HG03571 (cell line): Measurements from ENCODE around the gene SLC1A4.

ENCODE experiments used
- ATAC-seq: cut with Tn5 transposase; IDR thresholded peaks from one replicate; pipeline ENCODE4 v1.9.1; 2021; ENCODE audit not compliant: unreplicated experiment

SLC1A4 gene

DNA sequence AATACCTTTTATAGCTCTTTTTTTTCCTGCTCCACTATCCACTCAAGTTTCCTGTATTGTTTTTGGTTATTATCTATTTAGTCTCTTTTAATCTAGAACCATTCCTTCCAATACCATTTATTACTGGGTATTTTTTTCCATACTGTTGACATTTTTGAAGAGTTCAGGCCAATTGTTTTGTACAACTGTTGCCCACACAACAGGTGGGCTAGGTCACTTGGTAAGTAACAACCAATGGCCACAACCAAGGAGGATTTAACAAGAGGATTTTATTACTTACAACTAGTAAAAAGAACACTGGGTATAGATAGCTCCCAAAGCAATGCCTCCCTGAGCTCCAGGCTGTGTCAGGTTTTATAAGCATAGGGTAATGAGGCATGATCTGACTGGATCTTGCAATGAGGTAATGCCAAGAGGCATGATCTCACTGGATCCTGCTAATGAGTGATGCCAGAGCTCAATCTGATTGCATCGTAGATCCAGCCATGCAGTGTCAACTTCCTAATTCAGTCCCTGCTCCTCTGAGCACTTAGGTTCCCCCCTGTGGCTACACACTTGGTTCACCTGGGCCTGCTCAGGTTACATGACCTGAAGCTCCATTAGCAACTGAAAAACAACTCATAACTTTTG, 59.9 kb downstream of the SLC1A4 start:
- no peak for ATAC-seq

DNA sequence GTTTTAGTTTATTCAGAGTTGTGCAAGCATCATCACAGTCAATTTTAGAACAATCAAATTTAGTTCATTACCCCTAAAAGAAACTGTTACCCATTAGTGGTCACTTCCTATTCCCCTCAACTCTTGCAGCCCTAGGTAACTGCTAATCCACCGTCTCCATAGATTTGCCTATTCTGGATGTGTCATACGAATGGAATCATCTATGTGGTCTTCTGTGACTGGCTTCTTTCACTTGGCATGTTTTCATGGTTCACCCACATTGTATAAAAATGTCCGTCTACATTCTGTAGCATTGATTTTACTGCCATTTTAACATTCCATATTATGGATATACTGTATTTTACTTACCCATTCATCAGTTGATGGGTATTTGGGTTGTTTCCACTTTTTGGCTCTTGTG, 61.7 kb downstream of the SLC1A4 start:
- no peak for ATAC-seq

DNA sequence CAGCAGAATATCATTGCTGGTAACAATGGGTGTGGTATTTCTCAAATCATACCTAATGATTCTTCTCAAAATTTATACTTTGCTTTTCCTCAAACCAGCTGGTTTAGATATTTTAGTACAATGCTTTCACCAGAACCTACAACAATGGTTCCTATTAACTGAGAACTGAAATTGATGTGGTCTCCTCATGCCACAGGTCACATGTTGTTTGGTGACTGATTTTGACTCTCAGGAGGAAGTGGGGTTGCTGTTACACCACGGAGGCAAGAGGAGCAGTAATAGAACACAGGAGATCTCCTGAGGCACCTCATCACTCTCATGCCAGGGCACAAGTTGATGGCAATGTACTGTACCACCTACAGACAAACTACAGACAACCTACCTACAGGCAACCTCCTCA, 64.0 kb downstream of the SLC1A4 start:
- ATAC-seq = peak; percentile 54

DNA sequence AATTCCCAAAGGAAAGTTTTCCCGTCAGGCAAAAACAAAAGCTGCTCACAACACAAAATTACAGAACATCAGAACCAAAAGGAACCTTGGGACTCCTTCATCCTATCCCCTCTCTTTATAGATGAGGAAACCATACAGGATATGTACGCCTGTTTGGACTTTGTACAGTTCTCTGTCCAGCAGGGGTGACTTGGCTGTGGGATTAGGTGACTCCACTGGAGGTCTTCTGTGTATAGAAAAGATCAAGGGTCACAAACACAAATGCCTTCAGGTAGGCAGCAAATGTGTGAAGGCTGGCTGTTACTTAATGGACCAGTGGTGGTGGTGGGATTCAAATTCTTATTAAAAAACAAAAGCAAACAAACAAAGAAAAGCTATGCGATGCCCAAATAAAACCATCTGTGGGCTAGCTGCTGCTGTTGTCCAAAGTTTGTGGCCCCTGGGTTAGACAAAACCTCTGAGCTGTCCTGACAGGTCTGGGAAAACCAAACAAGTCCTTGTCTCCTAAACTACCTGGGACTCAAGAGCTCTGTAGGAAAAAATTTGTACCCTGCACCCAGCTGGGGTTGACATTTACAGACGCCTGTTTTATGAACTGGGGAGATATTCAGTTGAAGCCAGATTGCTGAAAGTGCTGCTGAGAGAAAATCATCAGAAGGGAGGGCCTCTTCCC, 65.7 kb downstream of the SLC1A4 start:
- ATAC-seq = no peak

DNA sequence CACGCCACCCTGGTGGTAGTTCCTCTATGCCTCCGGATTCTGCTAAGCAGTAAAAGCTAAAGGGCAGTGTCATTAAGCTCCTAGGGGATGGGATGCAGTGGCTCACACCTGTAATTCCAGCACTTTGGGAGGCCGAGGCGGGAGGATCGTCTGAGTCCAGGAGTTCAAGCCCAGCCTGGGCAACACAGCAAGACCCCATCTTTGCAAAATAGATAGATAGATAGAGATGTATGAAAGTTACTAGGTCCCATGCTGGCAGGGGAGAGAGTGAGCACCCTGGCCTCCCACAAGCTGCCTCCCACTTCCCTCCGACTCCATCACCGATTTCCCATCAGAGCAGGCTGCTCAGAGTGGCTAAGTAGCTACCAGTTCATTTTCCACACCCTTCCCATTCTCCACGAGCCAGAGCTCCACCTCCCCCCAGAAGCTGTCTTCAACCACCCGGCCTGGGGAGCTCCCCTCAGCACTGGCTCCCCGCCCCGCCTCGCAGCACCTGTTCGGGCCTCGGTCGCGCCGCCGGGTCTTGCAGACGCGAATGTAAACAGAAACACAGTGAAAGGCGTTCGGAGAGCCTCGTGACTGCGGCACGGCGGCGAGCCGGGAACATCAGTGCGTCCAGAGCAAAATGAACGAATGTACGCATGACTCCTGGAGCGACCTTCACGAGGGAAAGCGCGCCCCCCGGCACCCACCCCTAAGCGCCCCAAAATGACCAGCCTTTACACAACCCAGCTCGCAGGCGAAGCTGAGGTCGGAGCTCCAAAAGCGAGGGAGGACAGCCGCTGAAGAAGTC, 66.4 kb downstream of the SLC1A4 start:
- ATAC-seq = peak; percentile 10

DNA sequence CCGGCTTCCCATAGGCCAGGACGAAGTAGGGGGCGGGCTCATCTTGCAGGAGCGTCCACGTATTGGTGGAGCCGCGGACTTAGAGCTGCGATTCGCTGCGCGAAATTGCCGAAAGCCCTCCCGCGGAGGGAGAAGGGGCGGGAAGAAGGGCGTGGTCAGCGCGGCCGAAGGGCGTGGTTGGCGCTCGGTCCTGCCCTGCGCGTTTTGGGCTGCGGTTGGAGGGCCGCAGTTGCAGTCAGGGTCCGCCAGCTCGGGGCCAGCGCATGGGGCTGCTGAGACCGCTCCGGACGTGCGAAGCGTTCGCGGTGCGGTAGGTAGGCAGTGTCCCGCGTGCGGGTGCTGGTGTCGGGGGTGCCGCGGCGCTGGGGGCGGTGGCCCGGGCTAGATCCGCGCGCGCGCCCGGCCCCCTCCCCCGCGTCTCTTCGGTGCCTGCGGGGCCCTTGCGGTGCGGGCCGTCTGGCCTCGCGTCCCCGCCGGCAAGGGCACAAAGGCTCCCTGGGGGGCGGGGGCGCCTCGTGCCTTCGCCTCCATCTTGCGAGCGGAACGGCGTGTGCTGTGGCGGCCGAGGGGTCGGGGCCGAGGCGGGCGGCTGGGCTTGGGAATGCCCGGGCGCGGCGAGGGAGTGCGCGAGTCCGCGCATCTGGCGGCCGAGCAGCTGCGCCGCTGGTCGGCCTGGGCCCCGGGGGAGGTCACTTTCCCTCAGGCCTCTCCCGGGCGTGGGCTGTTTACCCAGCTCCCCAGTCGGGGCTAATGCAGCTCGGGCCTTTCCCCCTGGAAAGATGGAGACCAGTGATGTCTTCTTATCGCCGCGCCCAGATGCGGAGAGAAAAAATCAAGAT, 67.2 kb downstream of the SLC1A4 start, which contains the start of gene CEP68:
CEP68 (plus strand) TSS at position 202 of the 839 bp plus-strand sequence. CDS start 13,029 bp downstream, outside the sequence.
- ATAC-seq = peak; percentile 74

DNA sequence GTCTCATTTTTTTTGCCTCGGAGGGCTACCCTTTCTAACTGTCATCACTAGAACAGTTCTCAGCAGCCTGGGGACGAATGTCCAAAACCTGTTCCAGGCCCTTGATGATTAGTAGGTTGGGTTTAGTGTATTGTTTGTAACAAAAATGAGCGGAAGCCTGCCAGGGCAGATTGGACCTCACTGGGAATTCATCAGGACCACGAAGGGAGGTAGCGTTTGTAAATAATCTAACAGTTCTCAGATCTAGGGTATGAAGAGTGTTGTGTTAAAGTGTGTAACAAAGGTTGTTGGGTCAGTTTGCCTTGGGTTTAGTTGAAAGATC, 67.8 kb downstream of the SLC1A4 start:
- no peak for ATAC-seq

DNA sequence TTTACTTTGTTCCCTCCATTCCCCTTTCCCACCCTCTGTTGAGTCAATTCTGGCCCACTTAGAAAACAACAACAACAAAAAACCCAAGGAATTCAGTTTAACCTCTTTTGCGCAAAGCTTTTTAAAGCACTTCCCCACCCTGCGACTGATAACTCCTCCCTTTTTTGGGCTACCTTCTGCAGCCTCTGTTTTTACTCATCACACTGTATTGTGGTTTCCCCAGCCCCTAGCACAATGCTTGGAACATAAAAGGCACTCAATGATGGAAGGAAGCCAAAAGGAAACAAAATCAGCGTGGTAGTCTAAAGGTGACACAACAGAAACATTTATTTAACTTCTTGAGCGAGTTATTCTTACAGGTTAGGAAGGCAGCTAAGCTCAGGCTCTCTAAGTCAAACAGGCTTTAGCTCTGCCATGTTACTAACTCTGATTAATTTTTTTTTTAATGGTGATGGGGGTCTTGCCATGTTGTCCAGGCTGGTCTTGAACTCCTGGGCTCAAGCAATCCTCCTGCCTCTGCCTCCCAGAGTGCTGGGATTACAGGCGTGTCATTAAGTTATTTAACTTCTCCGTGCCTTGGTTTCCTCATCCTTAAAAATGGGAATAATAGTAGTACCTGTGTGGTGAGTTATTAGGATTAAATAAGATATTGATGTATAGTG, 68.3 kb downstream of the SLC1A4 start:
- ATAC-seq = no peak

DNA sequence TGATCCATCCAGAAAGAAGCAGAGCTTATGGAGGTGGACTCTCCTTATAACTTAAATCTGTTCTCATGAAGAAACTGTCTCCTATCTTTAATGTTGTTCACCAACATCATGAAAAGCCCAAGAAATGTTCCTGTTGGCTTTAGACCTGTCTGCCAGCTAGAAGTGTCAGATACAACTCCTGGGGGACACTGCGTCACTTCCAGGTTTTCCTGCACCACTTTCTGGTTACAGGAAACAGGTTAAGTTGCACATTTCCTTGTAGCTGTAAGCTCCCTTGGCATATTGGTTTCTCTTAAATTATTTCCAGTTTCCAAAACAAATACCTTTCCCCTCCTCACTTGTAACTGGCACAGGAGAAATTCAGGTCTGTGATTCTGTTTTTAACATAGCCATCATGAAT, 69.9 kb downstream of the SLC1A4 start:
- no peak for ATAC-seq

DNA sequence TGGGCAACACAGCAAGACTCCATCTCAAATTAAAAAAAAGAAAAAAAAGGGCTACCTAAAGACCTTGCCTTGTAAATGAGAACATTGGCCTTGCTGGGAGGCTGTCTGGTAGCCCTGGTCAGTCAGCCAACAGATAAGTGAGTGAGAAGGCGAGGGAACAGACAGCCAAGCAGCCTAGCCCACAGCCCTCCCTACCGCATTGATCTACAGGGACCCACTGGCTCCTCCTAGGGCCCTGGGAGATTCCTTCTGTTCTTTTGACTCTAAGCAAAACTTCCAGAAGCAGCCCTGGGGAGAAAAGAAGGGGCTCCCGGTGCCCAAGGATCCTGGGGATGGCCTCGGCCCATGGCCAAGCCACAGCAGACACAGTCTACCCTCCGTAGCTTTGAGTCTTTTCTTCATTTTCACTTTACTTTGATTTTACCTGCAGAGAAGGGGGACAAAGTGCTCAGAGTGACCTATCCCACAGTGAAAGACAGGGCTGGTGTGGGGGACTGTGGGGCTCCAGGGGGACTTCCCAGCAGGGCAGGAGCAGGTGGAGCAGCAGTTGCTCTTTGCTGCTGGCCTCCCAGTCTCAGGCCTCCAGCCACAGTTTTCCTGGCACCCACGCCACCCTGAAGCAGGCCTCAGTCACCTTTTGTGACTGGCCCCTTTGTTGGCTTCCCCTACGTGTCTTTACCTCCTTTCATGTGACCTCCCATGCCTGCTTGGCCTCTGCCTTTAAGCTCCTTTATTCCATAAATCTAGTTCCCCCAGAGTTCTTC, 72.1 kb downstream of the SLC1A4 start:
- ATAC-seq = no peak

DNA sequence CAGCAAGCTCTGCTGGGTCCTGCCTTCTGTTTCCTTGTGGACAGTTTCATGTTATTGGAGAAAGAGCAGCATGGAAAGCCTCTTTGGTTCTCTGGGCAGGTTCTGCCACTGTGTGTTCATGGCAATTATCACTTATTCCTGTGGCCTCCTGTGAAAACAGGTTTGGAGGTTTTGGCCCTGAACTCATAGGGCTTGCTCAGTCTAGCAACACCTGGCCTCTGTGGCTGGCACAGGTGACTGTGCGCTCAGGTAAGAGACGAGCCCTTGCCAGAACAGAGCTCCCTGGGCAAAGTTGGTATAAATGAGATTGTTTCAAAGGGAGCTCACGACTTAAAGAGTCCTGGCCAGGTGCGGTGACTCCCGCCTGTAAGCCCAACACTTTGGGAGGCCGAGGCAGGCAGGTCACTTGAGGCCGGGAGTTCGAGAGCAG, 72.7 kb downstream of the SLC1A4 start:
- no peak for ATAC-seq

DNA sequence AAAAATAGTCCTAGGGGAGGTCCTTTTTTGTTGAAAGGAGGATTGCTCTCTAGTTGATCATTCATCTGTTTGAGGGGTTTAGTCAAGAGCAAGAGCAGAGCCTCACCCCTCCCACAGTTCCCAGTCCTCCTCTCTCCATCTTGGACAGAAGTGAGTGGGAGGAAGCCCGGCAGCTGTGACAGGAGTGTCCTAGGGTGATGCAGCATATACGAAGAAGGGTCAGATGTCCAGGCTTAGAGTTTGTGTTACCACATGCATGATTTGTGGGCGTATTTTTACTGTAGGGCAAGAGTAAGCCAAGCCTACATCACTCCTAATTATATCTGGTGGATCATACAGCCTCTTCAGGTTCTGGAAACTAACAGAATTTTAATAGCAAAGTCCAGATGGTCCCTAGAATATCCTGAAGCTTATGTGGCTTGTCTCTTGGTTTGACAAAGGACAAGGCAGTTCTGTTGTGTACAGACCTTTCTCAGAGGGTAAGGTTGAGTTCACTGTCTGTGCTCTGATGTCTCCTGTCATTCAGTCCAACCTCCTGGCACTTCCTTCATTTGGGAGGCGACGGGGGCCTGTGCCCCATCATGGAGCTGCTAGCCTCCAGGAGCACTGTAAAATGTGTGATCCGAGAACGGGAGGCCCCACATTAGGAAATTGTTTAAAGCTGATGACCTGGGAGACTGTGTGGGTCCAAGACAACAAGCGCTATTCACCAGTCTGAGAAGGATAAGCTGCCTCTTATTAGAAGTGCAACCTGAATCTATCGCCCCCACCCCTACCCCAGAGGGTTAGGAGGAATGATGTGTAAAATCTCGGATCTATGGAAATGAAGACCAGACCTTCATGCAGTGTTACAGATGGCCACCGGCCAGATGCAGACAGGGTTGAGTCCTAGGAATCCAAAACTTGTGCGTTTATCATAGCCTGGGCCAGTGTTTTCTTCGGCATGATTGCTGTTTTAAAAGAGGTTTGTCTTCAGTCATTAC, 73.9 kb downstream of the SLC1A4 start:
- ATAC-seq = no peak

DNA sequence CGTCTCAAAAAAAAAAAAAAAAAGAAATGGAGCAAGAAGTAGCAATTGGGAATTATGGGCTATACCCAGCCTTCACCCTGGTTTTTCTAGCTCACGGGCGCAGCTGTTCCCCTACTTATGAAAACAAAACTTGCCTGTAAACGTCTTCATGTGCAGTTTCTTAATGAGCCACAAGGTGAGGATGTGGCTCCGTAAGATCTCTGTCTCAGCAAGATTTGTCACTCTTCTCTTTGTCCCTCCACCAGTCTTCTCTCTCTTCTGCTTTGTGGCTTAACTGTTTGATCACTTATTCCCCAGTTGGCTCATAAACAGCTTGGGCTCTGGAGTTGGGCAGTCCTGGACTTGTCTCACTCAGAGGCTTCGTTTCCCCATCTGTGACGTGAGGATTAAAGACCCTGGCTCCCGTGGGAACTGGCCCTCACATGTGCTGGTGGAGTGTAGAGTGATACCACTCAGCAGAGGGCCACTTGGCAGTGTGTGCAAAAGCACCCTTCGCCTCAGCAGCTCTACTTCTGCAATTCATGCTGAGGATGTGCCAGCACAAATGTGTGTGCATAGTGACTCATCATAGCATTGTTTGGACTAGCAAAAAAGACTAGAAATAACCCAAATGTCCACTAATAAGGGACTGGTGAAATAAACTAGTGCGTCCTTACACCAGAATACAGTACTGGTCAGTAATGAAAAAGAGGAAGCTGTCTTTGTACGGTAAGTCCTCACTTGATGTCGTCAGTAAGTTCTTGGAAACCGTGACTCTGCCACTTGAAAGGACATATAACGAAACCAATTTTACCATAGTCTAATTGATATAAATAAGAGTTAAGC, 75.7 kb downstream of the SLC1A4 start:
- ATAC-seq = peak; percentile 76

DNA sequence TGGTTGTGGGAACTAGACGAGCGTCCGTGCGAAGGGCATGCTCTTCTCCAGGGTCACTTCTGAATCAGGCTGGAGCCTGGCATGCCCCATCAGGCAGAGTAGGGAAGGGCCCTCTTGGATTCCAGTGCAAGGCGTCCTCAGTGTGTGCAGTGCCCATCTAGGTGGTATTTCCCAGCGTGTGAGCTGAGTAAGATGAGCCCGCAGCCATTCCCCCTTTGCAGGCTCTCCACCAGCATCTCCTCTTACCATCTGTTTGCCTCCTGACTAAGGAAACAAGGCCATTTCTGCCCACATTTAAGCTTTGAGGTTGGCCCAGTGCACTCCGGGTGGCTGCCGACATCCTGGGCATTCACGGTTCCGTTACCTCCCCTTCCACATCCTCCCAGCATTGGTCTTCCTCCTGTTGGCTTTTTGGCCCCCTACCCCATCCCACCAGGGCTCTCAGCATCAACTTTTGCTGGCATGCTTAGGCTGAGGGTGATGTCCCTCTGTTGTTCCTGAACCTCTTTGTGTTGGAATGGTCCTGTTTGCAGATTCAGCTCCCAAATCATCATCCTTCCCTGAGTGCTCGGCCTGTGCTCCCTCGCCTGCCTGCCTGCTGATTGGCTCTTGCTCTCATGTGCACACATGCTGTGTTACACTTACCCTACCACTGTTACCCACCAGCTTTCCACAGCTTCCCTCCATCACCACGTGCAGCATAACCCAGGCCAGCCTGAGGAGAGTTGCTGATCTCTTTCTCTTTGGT, 78.8 kb downstream of the SLC1A4 start:
- ATAC-seq = no peak

DNA sequence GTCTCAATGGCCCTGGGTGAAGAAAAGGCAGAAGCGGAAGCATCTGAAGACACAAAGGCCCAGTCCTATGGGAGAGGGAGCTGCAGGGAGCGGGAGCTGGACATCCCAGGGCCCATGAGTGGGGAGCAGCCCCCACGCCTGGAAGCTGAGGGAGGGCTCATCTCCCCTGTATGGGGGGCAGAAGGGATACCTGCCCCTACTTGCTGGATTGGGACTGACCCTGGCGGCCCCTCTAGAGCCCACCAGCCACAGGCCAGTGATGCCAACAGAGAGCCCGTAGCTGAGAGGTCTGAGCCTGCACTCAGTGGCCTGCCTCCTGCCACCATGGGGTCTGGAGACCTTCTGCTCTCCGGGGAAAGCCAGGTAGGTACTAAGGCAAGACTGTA, 80.2 kb downstream of the SLC1A4 start:
- ATAC-seq = no peak

DNA sequence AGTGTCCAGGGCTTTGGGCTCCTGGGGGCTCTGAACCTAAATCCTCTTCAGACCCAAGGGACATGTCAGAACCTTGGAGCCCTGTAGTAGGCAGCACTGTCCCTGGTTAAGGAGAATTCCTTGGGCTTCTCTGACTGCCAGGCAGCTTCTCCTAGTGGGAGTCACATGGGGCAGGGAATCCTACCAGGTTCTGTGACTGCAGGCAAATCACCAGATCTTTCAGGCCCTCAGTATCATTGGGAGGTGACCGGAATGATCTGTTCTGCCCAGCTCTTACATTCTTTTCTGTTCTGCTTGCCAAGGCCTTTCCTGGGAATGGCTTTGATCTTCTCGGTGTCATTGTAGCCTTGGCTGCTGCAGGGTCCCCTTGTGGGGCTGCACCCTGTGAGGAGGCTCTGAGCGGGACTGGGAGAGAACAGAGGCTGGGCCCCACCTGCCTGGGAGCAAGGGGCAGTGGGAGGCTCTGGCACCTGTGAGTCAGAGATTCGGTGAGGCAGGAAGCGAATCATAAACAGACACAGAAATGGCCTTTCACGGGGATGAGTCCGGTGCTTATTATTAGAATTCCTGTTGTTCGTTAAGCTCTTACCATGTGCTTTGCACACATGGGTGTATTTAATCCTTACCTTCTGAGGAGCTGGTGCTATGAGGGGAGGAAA, 81.1 kb downstream of the SLC1A4 start:
- no peak for ATAC-seq

DNA sequence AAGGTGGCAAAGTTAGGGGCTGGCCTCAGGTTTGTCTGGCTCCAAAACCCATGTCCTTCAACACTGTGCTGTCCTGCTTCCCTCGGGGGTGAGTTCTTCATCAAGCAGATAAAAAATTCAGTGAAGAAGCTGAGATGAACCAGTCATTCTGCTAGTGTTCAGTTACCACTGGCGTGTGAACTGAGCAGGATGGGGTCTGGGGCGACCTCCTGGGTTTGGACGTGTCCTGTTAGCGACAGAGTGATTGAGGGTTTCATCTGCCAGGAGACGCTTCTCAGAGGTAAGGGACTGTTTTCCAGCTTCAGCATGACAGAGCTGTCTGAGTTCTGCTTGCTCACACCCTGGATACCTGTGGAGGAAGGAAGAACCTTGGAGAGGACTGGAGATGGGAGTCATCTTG, 81.7 kb downstream of the SLC1A4 start:
- ATAC-seq = no peak
